DMS114 treated with DMSO at 0.1 percent for 48 hours (cell line): Measurements from ENCODE around the gene SV2C.

Source experiments
- DNase-seq: peaks from one replicate; lab custom pipeline; 2025; ENCODE audit not compliant: unreplicated experiment; lab: John Stamatoyannopoulos, UW

Gene SV2C

DNA sequence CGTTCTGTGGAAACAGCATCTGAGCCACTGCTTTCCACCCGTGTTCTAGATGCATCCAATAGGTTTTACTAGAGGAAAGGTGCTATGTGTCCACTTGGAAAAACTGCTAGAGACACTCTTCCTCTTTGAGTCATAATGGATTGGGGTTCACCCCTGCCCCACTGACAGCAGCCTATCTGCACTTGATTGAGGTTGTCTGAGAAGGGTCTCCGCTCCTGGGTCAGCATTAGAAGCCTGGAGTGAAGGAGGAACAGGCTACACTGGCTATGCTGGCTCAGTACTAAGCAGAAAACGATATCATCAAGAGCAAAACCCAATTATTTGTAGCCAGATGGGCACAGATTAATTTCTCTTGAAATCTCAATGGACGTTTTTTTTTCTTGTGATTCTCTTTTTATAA is 167.3 kb downstream of the SV2C start:
- no peak for DNase-seq

DNA sequence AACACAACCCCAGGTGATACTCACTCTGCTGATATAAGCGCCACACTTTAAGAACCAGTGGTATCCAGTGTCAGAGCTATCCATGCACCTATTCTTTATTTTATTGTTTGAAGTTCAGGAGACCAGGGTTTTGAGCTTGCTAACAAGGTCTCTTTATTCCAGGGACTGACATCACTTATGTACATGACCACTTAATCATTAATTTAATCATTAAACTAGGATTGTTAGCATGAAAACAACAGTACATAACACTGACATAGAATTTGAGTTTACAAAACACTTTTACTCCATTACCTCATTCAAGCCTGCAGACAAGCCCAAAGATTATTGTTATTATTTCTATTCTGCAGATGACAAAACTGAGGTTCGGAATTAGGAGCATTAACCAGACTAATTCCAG is 168.5 kb downstream of the SV2C start:
- no peak for DNase-seq

DNA sequence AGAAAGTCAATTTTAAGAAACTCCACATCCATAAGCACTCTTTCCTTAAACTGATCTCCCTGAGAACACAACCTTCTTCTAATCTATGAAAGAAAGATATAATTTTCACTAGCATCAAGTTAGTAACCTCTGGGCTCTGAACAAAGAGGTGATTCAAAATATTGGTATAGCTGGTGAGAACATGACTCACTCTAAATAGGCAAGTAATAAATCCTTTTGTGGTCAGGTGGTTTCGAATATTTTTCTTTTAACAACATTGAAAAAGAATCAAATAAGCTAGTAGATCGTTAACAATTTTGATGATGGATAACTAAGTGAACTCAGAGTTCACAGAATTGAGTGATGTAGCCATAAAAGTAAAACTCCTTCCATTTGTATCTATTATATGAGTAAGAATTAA is 169.3 kb downstream of the SV2C start:
- DNase-seq, result no peak

DNA sequence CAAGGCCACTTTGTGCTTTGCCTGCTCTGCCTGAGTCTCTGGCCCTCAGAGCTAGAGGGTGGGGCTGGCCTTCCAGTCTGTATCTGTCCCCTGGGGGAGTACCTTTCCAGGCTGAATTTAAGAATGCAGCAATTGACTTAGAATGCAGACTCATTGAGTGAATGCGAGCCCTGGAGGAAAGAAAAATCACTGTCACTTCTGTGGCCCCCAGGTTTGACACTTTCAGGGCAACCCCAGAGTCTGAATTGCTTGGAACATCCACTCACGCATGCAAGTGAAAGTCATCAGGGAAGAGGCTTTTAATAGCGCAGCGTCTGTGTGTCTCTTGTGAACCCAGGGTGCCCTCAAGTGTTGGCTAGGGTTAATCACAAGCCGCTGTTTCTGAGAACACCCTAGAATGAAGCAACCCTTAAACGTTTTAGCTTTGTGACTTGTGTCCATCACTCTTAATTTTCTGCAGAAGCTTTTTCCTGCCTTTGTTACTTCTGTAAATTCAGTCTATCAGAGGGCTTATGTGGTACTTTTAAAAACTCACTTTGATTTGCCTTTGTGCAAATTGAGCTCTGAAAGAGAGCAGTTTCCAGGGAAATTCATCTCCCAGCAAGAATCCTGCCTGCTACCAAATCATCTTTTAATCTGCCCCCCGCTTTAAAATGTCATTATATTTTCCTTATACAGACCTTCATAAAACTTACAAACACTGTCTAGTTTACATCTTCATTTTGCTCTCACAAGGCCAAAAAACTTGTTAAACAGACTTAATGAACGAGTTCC is 173.1 kb downstream of the SV2C start:
- DNase-seq, result peak; percentile 56

DNA sequence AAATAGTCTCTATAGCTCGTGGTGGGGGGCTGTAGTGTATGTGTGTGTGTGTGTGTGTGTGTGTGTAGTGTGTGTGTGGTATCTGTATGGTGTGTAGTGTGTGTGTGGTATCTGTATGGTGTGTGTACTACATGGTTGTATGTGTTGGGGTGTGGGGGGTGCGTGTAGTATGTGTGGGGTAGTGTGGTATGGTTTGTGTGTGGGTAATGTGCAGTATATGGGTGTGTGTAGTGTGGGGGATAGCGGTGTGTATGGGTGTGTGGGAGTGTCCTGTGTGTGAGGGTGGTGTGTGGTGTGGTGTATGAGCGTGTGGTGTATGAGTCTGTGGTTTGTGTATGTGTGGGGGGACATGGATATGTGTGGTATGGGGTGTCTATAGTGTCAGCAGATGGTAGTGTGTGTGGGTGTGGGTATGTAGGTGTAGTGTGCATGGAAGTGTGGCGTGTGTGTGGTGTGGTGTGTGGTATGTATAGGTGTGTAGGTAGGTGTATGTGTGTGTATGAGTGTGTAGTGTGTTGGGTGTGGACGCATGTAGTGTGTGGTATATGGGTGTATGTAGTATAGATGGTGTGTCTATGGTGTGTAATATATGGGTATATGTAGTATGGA is 174.1 kb downstream of the SV2C start:
- DNase-seq, result no peak

DNA sequence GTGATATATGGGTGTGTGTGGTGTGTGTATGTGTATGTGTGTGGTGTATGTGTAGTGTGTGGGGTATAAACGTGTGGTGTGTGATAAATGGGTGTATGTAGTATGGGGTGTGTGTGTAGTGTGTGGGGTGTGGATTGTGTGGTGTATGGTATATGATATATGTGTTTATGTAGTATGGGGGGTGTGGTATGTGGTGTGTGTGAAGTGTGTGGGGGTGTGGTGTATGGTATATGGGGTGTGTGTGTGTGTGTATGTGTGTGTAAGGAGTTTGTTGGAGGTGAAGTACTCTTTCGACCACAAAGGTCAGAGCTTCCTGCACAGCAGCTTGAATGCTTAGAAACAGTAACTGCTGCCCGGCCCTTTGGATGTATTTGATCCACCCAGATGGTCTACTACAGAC is 174.7 kb downstream of the SV2C start:
- DNase-seq, result no peak

DNA sequence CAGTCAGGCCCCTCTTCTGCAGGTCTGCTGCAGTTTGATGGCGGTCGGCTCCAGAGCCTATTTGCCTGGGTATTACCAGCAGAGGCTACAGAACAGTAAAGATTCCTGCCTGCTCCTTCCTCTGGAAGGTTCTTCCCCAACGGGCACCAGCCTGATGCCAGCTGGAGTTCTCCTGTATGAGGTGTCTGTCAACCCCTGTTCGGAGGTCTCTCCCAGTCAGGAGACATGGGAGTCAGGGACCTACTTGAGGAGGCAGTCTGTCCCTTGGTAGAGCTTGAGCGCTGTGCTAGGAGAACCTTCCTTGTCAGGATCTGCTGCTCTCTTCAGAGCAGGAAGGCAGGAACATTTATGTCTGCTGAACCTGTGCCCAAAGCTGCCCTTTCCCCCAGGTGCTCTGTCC is 181.5 kb downstream of the SV2C start:
- no peak for DNase-seq

DNA sequence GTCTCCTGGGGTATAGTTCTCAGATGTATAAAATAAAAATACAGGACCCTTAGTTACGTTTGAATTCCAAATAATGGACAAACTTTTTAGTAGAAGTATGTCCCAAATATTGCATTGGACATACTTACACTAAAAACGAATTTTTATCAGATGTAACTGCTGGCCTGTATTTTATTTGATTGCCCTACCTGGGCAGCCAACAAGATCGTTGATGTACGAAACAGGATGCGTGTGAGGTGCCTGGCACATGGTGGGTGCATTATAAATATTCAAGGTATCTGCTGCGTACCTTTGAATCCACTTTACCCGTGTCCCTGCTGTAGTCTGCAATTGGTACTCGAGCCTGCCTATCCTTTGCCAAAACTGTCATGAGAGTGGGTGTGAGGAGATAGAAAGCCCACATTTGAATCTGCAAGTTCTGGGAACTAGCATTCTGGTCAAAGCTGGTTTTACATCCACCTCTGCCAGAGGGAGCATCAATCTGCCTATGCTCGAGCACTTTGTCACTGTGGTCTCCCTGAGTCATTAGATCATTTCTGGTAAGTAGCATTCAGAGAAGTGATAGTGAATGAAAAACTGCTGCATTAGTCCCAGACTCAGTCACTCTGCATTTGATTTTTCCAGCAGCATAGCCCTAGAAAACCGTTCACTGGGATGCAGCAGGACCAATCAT is 186.2 kb downstream of the SV2C start:
- no peak for DNase-seq

DNA sequence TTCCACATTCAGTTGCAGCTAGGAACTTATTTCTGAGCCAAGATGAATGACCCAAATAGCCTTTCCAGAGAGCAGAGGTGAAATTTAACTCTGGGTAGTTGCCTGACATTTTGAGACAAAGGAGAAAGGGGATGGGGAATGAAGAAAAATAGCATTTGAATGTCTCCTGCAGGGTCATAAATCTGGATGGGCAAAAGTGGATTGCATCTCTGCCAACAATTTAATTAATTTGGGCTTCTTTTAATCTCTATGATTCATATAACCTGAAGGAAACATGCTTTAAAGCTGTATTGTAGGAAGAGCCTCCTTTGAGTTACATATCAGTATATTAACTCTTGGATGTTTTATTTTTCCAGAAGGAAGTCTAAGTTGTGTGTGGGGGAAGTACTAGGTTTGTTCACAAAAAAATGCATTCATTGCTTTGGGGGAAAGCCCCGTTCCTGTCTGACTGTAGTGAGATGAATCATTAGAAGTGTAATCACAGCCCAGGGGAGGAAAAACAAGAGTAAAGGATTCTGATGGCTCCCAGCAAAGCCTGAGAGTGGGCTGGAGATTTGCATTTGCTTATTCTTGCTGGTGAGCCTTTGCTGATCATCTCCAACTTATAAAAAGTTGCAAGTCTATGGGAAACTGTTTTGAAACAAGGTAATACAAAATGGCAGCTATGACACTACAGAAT is 186.9 kb downstream of the SV2C start:
- DNase-seq, result no peak

DNA sequence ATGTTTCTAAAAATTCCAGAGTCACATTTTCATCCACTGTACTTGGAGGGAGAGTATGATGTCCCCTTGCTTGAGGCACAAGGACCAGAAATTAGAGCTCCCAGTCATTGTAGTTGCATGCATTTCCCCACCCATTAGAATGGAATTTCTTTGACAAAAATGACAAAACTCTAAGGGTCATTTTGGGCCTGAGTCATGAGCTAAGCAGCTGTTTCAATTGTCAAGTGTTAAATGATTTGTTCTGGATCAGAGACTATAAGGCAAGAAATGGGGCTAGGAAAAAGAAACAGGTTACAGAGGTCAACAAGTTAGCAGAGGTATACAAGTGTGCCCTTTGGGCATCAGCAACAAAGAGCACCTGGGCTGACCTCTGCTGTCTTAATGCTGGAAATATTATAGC is 188.7 kb downstream of the SV2C start:
- no peak for DNase-seq

DNA sequence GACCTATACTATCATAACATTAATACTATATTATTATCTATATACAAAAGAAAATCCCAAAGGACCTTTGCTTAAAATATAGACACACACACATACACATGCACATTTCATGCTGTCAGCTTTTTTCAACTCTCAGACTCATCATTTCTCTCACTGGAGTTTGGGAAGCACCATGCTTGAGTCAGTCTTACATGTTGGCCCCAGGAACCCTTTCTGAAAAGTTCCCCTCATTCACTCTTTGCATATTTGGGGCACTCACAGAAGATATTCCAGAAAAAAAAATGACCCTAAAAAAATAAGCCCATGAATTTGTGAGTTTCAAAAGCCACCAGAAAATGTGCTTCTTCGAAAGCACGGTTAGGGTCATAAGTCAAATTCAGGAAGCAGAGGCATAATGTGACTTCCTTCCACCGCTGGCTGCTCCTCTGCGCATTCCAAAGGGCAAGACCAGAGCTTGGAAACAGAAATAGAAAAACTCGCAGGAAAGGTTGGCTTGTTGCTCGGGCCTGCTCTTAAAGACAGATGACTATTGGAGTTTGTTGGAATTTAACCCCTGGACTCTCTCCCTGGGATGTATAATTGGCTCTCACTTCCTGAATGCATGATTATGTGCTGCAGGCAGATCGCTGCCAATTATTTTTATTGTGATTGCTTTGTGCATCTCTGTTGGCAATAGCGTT is 190.2 kb downstream of the SV2C start:
- no peak for DNase-seq

DNA sequence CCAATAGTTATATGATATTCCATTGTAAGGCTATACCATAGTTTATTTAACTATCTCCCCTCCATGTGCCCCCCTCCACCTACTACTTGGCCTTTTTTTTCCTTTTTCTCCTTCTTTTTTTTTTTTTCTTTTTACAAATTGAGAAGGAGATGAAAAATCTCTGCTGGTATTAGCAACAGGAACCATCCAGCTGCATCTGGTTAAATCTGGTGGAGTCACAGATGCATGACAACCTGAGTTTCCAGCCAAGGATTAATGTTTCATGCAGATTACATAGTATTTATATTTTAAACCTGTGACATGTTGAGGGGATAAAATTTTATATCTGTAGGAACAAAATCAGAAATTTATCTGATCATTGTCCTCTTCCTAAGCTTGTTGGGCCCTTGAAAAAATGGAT is 191.4 kb downstream of the SV2C start:
- DNase-seq, result no peak

DNA sequence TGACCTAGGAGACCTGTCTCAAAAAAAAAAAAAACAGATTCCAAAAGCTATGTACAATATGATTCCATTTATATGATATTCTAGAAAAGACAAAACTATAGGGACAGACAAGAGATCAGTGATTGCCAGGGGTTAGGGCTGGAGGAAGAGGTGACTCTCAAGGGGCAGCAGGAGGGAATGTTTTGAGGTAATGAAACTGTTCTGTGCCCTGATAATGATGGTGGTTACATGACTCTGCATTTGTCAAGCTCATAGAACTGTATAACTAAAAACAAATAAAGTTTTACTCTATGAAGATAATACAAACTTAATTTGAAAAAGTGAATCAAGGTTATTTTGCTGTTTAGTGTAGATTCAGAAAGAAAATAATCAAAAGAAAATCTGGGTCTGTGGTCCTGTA is 194.6 kb downstream of the SV2C start:
- no peak for DNase-seq

DNA sequence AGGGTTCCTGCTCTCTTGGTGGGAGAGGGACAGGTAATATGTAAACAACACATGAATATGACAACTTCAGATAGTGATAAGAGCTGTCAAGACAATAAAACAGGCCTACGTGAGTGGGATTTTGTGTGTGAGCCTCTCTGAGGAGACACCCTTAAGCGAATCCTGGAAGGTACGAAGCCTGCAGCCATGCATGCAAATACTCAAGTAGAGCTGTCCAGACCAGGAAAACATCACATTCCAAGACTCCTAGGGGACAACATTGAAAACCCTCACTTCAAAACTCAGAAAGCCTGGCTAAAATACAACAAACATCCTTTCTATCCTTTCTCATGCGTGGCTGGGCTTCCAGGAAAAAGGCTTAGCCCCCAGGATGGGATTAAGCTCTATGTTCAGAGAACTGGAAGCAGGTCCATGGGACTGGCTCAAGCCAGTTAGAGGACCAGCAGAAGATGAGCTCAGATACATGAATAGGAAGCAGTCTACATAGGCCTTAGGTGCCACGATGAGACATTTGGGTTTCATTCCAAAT is 195.1 kb downstream of the SV2C start:
- no peak for DNase-seq

DNA sequence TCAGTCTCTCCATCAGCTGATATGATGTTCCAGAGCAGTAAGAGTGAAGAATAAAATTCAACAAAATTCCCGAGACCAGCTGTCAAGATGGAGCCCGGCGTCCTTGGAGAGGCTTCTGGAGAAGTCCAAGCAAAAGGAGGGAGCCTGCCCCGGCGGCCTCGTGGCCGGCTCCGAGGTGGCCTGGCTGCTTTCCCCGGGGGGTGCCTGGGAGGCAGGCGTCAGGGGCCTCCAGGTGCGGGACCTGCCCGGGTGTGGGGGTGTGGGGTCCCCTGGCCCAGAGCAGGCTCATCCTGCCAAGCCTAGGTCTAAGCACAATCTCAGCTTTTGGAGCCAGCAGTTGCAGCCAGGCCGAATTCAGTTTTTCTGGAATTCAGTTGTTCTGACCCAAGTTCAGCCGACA is 197.3 kb downstream of the SV2C start:
- DNase-seq, result no peak

DNA sequence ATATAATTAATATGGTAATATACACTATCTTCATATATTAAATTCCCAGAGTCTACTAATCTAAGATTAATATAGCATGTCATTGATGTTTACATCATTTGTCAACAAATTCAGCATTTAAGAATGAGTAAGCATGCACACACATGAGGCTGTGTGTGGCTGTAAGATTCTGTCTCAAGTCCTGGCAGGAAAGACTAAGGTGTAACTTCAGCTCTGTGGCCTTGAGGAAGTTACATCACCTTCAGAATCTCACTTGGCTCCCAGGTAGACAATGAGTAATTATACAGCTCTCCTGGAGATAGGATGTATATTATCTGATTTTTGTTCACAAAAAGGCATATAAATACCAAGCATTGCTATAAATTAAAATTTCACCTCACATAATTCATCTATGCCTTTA is 200.5 kb downstream of the SV2C start:
- DNase-seq, result no peak

DNA sequence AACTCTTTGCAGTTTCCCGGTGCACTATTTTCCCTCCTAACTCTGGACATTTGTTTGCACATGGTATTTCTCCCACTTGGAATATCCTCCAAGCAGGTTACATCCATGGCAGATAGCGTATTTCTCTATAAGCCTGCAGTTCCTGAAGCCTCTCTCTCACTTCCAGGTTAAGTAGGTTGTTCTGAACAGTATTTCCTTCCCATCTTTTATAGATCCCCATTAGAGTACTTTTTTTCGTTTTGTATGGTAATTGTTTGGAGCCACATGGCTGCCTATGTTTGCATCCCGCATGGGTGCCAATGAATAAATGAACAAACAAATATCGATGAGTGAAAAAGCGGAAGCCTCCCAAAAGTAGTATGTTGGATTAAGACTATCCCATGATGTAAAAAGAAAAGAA is 206.5 kb downstream of the SV2C start:
- no peak for DNase-seq

DNA sequence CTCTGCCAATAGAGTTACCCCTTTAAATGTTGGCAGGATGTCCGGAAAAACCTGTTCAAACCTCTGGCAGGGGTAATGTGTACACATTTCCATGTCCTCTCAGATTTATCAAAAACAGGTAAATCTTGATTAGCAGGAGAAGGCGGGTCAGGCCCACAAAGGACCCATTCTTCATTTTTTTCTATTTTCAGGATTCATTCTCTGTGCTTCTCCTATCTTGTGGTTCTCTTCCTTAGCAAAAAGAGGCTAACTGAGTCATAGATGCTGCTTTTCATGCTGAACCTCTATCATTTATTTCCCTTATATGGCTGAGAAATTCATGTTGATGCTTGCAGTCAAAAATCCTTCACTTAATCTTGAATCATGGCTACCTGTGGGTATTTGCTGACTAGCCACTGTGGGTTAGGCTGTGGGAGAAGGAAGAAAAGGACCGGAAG is 207.2 kb downstream of the SV2C start:
- DNase-seq, result no peak

DNA sequence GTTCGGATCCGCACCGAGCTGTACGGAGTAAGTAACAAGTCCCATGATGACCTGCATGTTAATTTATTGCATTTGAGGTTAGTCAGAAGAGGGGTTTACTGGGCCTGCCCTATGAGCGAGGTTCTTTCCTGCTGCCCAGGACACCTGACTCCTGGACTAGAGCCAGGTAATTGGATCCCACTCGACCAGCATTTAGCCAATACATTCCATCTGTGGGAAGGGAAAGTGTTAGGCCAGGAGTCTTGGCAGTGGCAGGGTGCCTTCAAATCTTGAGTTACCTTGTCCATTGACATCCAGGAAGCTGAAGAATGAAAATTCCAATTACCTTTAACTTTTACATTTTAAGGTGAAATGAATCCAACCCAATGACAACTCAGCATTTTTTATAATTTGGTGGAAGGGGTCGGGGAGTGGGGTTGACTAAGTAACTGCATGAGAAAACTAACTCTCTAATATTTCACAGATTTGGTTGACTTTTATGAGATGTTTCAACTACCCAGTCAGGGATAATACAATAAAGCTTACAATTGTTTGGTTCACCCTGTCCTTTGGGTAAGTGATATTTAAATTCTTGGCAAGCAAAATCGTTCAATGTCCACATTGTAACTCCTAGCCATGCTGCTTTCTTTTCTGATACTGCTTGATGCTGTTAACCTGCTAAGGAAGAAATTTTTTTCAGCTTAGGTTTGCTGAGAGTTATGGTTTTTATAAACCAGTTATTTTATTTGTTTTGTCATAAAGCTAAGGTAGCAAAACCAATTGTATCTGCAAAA is 208.3 kb downstream of the SV2C start:
- no peak for DNase-seq

DNA sequence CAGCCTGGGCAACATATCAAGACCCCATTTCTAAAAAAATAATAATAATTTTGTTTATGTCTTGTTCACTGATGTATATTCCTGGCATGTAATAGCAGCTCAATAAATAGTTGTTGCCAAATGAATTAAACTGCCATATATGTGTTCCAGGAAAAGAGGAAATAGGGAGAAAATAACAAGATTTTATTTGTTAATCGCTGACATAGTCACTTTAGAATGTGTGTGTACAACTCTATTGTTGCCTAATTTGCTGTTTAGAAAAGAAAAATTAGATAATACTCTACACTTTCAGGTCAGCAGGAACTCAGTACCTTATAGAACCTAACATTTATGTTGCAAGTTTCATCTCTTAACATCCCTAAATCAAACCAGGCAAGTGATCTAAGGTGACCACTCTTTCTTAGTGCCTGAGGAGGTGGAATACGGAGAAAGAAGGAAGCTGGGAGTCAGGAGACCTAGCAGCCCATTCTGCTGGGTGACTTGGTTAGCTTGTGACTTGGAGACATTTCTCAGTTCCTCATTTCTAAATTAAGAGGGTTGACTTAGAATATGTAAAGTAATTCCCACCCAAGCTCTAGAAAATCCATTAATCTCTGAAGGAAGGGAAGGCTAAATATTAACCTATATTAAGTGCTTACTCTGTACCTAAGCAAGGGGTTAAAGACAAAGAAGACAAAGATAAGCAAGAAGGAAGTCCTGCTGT is 209.6 kb downstream of the SV2C start:
- DNase-seq, result no peak
